Measurements from ENCODE around the gene ETF1. TPM values are rescaled to one million over a fixed set of nuclear protein-coding genes. Genes with fewer than 3 reads are reported as not detected.

ETF1 gene
- total RNA-seq, result 10 to 100 TPM; 24.9 to 36.6 TPM

DNA sequence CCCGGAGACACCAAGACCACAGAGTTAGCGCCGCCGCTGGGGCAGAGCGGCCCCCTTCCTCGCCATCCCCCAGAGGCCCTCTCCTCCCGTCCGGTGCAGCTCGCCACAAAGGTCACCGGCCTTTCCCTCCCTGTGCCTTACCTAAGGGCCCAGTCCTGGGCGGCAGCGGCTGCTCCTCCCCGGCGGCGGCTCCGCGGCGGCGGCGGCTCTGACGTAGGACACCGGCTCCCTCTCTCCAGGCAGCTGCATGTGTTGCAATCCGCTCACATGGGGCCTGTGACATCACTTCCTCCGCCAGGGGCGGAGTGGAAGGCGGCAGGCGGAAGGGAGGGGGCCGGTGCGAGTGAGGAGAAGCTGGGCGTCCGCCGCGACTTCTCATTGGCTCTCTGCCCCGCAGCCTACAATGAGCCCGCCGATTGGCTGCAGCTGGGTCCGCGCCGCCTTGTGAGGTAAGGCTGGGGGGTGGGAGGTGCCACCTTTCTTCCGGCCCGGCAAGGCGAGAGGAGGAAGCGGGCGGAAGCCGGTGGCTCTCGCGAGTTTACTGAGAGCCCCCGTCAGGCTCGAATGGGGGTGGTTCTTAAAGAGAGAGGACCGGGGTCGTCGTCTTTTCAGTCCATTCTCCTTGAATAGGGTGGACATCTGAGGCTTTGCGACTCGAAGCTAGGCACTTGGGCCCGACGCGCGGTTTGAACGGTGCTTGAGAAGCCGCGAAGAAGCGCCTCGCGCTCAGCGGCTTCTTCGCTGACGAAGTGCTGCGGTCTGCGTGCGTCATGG is at the start of gene ETF1:
ETF1 (minus strand) TSS at position 281 of the 774 bp plus-strand sequence. CDS start 318 bp downstream, outside the sequence.
- Histone ChIP-seq H3K4me1 (peaks cover 79% of the 10 kb centered on the region), H3K9me3 (no peaks in the 10 kb centered on the region), H3K4me3 (peak within 1 kb of the TSS; percentile 94 to 97), H3K27ac (peak within 1 kb of the TSS; percentile 95 to 99 (median 98)), H3K27me3 (no peaks in the 10 kb centered on the region), H3K36me3 (replicated peaks in 1 of 2; ENCODE audit: insufficient read depth in 1 of 2, low read depth in 2 of 2) (no peaks in the 10 kb centered on the region)
- TF ChIP-seq POLR2A (IDR thresholded peaks at IDR 0.05), result peak; percentile 98 to 99 (median 99)
- TF ChIP-seq, protein P1, sequence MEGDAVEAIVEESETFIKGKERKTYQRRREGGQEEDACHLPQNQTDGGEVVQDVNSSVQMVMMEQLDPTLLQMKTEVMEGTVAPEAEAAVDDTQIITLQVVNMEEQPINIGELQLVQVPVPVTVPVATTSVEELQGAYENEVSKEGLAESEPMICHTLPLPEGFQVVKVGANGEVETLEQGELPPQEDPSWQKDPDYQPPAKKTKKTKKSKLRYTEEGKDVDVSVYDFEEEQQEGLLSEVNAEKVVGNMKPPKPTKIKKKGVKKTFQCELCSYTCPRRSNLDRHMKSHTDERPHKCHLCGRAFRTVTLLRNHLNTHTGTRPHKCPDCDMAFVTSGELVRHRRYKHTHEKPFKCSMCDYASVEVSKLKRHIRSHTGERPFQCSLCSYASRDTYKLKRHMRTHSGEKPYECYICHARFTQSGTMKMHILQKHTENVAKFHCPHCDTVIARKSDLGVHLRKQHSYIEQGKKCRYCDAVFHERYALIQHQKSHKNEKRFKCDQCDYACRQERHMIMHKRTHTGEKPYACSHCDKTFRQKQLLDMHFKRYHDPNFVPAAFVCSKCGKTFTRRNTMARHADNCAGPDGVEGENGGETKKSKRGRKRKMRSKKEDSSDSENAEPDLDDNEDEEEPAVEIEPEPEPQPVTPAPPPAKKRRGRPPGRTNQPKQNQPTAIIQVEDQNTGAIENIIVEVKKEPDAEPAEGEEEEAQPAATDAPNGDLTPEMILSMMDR (IDR thresholded peaks at IDR 0.05), result peak in 3 of 7 experiments; percentile 21 to 34 (median 25)
- ATAC-seq, result peak; percentile 95
- 0 to 1% methylated on average over 31 to 68 of the region's 70 CpGs for WGBS, 2 donors
- intact Hi-C loops (cut with DNase I), result loop anchor here (10.0 kb wide), 1 partner anchor 88 kb away; no protein-coding TSS in a partner anchor
- DNase-seq, result peak; percentile 100

DNA sequence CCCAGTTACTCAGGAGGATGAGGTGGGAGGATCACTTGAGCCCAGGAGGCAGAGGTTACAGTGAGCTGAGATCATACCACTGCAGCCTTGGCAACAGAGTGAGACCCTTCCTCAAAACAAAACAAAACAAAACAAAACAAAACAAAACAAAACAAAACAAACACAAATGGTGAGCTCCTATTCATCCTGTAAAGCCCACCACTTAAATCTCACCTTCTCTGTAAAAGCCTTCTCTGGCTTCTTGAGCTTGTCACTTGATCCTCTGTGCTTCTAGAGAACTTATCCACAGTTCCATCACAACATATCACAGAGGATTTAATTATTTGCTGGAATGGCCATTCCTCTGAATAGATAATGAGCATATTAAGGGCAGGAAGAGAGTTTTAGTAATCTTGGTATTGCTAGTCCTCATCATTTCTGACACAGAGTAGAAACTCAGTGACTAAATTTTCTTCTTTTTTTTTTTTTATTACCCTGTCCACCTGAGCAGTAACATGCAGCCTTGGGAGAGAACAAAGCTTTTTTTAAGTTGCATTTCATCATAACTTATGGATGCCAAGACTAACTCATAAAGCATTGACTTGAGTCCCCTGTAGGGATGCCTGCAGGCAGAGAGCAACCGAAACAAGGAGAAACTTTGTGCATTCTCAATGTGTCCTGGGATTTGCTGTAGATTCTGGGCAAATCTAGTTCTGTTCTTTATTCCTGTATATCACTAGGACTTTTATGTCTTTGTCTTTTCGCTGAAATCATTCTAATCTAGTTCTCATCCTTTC is 45.2 kb upstream of the ETF1 start:
- Histone ChIP-seq H3K4me1 (peaks cover 6% of the 10 kb centered on the region), H3K27me3 (no peaks in the 10 kb centered on the region), H3K4me3 (no peak overlapping the region), H3K9me3 (no peaks in the 10 kb centered on the region), H3K27ac (no peak overlapping the region), H3K36me3 (replicated peaks in 1 of 2; ENCODE audit: insufficient read depth in 1 of 2, low read depth in 2 of 2) (no peaks in the 10 kb centered on the region)
- 85 to 91% methylated on average over 2 of the region's 2 CpGs for WGBS, 2 donors
- DNase-seq (no peak), ATAC-seq (no peak)
- no peak for TF ChIP-seq POLR2A (IDR thresholded peaks at IDR 0.05)
- TF ChIP-seq, protein P1 (IDR thresholded peaks at IDR 0.05), result no peak
- intact Hi-C loops (cut with DNase I), result no loop called here

DNA sequence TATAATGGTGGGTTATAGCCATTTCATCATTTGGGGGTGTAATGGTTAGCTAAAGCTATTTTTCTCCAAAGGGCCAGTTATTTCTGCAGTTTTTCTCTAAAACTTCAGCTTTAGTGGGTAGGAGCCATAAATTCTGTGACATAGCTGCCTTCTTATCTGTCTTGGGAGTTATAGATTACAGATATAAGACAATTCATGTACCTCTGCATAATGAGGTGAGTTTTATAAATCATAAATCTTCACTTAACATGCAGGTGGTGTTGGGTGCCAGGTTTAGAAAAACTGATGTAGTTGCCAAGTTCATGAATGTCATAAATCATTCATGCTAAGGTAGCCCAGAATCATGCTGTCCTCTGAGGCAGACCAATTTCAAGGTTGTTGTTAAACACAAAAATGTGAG is 42.1 kb upstream of the ETF1 start:
- no peak for TF ChIP-seq POLR2A (IDR thresholded peaks at IDR 0.05)
- TF ChIP-seq, protein P1 (IDR thresholded peaks at IDR 0.05), result no peak
- Histone ChIP-seq H3K4me3 (no peak overlapping the region), H3K27ac (no peak overlapping the region), H3K36me3 (replicated peaks in 1 of 2; ENCODE audit: insufficient read depth in 1 of 2, low read depth in 2 of 2) (no peaks in the 10 kb centered on the region), H3K9me3 (no peaks in the 10 kb centered on the region), H3K27me3 (no peaks in the 10 kb centered on the region), H3K4me1 (peaks cover 6% of the 10 kb centered on the region)
- ATAC-seq (no peak), DNase-seq (no peak)
- intact Hi-C loops (cut with DNase I), result no loop called here

DNA sequence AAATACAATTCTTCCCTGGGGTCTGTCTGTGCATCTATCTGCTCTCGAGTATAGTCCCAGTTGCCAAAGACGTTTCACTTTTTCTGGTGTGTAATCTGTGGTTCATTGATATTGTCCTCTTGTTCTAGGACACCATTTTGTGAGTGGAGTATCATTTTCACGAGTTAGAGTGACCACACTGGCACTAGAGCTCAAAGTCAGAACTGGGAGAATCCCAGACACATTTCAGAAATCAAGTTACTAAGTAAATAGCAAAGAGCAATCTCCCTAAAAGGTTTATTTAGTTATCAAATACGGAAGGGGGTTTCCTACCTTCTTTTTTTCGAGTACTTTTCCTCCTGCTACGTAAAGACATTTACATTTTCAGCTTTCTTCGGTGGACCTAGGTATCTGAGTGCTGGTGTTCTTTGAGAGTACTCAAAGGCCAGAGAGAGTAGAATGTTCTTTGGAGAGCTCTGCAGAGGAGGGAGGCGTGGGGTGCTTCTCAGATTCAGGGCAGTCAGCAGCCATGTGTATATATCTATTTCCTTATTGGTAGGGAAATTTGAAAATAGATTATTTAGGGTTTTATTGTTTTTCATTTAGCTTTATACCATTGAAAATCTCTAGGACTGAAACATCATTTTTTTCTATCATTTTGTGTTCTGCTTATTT is 41.1 kb upstream of the ETF1 start:
- no peak for ATAC-seq
- TF ChIP-seq, protein P1 (IDR thresholded peaks at IDR 0.05), result no peak
- TF ChIP-seq POLR2A (IDR thresholded peaks at IDR 0.05), result no peak
- no peak for DNase-seq
- no peaks in the 10 kb centered on the region for H3K27me3 ChIP-seq
- intact Hi-C loops (cut with DNase I), result no loop called here
- H3K36me3 ChIP-seq (replicated peaks in 1 of 2; ENCODE audit: insufficient read depth in 1 of 2, low read depth in 2 of 2), result no peaks in the 10 kb centered on the region
- no peaks in the 10 kb centered on the region for H3K9me3 ChIP-seq
- no peak overlapping the region for H3K4me3 ChIP-seq
- peaks cover 10% of the 10 kb centered on the region for H3K4me1 ChIP-seq
- WGBS, 2 donors, result 55 to 57% methylated on average over 8 of the region's 8 CpGs
- no peak overlapping the region for H3K27ac ChIP-seq
